Endometrial microvascular endothelial cells (primary cell): Measurements from ENCODE around the gene MRPL47. TPM values are rescaled to one million over a fixed set of nuclear protein-coding genes. Genes with fewer than 3 reads are reported as not detected.
"Not testable (repeated sequence)": the region's sequence is repeated elsewhere in the genome, so short reads cannot be mapped to it uniquely, and the experiment has no call there.

Source experiments
- in situ Hi-C: cut with HindIII; loops from 2 replicates; pipeline ENCODE4 v1.10.0; 2017; ENCODE audit warnings: low sequenced_read_pairs, low pct_unique_long_range_greater_than_20kb; ENCODE audit errors: inconsistent ontology term
- total RNA-seq: library from RNA; depleted of rRNA; stranded (reverse); fragments of >200 nt; gene quantifications from one replicate; pipeline ENCODE4 v1.2.3, GENCODE V29; 2015; ENCODE audit errors: inconsistent ontology term

MRPL47 gene
- total RNA-seq: 26.1 TPM

DNA sequence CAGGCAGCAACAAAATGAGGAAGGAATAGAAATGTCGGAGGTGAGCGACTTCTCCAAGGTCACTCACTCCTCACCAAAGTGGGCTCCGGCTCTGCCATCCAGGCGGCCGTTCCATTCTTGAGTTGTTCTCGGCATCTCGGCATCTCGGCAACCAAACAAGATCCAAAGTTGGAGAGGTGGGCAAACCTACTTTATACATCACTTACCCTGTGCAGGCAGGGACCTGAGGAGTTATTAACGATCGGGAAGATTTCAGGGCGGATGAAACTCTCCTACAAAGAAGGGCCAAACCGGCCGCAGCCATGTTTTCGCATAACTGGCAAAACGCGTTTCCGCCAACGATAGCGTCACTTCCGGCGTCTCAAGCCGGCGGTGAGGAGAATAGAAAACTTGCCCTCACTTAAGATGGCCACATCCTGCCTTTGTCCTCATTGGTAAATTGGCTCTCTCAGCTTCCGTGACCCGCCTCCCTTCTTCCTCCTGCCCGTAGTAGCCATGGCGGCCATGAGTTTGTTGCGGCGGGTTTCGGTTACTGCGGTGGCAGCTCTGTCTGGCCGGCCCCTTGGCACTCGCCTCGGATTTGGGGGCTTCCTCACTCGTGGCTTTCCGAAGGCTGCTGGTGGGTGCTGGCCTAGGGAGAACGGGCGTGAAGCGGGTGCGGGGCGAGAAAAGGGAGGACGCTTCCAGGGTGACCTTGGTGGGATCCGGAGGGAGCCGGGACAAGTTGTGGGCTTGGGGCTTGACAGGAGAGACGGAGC, at the start of gene MRPL47, which contains the start of gene NDUFB5:
Gene MRPL47, minus strand, starts transcription at position 318 of the 758 bp plus-strand sequence. Its CDS starts 14 bp downstream, at position 304.
Gene NDUFB5, plus strand, starts transcription at position 474 of the 758 bp plus-strand sequence. Its CDS starts 22 bp downstream, at position 496.
- in situ Hi-C loops: no loop called here

- in situ Hi-C loops: no loop called here
These were observed 48.8 kb upstream of the MRPL47 start for GRCh38 chr3:179653096-179653797.

DNA sequence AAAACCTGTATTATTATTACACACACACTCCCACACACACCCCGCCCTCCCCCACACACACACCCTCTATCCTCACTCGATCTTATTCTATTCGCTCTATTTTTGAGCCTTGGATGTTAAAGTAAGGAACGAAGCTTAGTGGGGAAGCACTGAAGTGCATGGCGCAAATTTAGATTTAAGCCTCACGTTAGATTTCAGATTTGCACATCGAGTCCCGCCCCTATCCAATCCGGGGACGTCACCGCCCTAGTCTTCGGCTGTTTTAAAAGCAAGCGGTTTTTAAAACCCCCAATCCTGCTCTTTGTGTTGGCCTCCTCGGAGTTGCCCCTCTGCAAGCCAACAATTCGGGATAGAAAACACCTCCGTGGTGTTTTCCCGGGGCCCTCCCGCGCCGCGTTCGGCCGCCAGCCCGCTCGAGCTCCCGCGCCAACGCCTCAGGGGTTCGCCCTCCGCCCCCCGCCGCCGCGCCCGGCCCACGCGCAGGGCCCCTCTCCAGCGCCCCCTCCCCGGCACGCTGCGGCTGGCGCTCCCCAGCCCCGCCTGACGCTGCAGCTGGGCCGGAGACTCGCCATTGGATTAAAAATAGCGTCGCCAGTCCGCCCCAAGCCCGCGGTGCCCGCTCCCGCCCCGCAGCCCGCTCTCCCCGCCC, 48.1 kb upstream of the MRPL47 start, which contains the start of gene USP13:
Gene USP13, plus strand, starts transcription at position 594 of the 649 bp plus-strand sequence. CDS start 186 bp downstream, outside the sequence.
- in situ Hi-C loops: no loop called here

DNA sequence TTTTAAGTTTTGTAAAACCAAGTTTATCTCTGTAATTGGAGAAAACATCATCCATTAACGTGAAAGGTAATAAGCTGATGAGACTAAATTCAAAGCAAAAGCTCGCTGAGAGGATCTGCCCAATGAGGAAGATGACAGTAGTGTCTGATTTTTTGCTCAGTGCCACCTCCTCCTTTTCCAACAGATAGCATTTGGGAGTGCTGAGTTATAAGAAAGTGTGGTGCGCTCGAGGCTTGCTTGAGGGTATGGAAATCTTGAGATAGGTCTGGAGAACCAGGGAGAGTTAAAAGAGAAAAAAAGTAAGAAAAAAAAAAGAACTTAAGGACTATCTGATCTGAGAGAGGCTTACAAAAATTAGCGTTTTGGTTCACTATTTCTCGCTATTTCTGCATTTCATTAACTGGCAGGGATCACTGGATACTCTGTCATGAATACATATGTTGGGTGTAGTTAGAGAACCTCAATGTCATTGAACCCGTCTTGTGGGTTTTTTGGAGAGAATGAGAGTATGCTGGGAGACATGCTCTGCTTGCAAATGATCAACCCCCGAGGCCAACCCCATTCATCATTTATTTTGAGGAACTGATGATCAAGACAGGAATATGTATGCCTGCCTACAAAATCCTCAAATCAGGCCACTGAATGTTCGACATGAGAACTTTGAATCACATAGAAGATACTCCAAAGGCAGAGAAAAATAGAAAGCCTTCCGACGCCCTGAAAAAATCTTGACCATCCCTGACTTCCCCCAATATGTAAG, 47.4 kb upstream of the MRPL47 start:
- in situ Hi-C loops: no loop called here

DNA sequence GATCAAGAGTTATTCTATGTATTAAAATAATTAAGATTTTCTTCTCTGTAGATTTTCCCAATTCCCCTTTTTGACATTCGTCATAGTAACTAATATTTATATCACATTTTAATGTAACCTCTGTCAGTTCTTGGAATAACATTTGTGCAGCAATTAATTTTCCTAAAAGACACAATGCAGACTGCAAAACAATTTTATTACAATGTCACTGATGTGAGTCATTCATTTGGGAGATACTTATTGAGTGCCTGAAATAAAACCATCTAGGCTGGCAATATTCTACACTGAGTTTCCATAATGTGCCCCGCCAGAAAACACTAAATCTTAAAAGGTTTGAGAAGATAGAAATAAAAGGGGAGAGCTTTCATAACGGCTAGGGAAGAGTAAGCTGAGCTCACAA, 41.7 kb upstream of the MRPL47 start:
- in situ Hi-C loops: no loop called here

- in situ Hi-C loops: not testable (repeated sequence)
These were observed 39.4 kb upstream of the MRPL47 start for GRCh38 chr3:179643837-179644236.

GRCh38 chr3:179642871-179643270, 38.4 kb upstream of the MRPL47 start:
- in situ Hi-C loops: no loop called here

DNA sequence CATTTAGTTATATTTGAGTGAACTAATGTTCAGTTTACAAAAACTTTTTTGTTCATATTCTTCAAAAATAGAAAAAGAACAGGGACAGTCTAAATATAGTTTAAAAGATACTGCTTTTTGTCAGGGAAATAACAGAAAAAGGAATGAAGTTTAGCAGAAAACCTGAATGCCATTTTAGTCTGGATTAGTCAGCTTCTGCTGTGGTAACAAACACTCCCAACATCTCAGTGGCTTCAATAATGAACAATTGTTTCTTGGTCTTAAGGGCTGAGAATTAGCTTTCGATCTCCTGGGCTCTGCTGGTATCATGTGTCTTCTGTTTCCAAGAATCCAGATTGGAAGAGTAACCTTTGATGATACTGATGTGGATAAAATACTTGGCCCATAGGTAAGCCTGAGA, 36.0 kb upstream of the MRPL47 start:
- in situ Hi-C loops: no loop called here

DNA sequence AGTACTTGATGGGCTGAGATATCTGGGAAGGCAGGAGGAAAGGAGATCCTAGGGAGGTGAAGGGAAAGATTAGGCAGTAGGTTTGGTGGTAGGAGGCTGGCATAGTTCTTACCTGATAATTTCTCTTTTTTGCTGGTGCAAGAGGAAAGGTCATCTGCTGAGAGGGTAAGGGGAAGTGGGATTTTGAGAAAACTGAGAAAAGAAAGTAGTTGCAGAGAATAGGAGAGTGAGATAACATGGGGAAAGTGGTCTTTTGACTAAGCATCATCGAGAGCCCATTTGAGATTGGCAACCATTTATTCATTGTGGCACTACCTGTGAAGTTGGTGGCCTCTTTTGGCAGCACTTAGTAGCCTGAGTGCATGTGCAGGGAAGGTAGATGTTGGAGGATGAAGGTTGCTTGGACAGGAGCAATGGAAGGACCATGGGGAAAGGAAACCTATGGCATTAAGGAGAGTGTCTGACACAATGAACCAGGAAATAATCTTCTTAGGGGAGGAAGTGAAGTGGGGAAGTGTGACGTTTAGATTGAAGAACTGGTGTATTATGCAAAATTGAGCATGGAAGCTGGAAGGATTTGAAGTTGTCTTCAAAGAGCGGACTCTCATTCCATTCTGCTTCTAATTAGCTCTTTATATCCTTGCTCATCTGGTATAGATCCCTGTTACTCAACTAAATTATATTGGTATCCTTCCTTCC, 26.5 kb upstream of the MRPL47 start:
- in situ Hi-C loops: no loop called here

DNA sequence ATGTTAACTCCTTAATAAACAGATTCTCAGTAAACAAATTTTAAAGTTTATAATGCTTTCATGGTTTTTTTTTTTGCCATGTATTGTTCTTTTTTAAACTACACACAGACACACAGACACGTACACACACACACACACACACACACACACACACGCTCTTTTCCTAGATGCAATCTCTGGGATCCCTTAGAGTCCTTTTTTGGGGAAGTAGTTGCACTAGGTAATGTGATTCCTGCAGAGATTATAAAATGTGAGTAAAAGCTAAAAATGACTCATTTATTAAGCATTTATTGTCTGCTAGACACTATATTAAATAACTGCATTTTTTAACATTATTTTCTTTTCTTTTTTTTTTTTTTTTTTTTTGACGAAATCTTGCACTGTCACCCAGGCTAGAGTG, 20.0 kb upstream of the MRPL47 start:
- in situ Hi-C loops: no loop called here

DNA sequence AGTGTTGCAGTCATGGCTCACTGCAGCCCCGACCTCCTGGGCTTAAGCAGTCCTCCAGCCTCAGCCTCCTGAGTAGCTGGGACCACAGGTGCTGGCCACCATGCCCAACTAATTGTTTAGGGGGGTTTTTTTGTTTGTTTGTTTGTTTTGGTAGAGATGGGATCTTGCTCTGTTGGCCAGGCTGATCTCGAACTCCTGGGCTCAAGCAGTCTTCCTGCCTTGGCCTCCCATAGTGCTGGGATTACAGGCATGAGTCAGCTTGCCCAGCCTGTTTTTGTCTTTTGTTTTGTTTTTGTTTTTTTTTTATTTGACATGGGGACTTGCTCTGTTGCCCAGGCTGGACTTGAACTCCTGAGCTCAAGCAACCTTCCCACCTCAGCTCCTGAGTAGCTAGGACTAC, 17.6 kb upstream of the MRPL47 start:
- in situ Hi-C loops: no loop called here

DNA sequence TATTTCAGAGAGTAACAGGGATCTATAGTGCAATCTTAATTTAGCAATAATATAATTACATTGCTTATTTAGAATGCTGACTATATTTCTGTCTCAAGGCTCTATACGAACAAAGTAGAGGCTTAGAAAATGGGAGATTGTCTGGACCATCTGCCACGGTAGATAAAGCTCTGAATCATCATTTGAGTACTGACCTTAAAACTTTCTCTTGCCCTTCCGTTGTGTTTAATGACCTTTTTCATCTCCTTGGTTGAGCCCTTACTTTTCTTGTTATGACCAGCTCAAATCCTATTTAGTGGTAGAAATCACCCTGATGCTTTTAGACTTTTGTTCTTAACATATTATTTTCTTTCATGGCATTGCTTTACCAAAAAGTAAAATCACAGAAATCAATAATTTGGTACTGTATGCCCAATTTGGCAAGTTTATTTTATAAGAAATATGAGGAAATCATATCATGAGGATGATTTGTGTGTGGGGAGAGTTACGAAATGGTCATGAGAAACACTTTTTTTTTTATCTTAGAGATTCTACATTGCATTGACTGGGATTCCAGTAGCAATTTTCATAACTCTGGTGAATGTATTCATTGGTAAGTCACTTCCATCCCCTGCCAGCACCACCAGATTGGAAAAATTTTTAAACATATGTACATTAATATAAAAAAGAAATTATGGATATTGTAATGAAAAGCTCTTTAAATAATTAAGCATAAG, 11.2 kb upstream of the MRPL47 start:
- in situ Hi-C loops: no loop called here

GRCh38 chr3:179613807-179614206, 9.4 kb upstream of the MRPL47 start:
- in situ Hi-C loops: no loop called here

DNA sequence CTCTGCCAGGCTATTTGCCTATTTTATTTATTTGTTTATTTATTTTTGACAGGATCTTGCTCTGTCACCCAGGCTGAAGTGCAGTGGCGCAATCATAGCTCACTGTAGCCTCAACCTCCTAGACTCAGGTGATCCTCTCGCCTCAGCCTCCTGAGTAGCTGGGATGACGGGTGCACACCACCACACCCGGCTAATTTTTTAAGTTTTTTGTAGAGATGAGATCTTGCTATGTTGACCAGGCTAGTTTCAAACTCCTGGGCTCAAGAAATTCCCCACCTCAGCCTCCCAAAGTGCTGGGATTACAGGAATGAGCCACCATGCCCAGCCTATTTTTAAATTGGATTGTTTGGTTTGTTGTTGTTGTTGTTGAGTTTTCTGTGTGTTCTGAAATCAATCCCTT, 5.6 kb upstream of the MRPL47 start:
- in situ Hi-C loops: no loop called here

DNA sequence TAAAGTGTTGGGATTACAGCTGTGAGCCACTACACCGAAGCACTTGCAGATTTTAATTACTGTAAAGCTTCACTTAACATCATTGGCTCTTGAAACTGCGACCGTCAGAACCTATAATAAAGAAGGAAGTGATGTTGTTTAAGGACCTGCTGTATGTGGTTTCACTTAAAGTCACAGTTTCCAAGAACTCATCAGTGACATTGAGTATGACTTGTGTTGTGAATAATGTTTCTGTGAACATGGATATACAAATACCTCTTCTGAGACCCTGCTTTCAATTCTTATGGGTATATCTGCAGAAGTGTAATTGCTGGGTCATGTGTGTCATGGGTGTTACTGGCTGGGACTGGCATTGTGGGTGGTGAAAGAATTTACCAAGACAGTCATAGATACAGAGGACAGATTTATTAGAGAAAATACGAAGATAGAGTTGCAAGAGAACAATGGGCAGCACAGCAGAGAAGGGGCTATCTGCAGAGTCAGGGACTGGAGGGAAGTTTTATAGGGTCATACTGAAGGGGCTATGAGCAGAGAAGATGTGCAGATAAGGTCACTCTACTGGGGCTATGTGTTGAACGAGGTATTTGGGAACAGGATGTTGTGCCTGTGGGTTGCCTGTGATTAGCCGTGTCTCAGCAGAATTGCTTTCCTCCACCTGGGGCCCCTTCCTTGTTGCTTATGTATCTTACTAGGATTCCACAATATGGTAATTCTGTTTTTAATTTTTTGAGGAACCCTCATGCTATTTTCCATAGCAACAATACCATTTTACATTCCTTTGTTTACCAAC, 4.7 kb upstream of the MRPL47 start:
- in situ Hi-C loops: no loop called here

- in situ Hi-C loops: no loop called here
These were observed 2.2 kb upstream of the MRPL47 start for GRCh38 chr3:179606534-179607085.

DNA sequence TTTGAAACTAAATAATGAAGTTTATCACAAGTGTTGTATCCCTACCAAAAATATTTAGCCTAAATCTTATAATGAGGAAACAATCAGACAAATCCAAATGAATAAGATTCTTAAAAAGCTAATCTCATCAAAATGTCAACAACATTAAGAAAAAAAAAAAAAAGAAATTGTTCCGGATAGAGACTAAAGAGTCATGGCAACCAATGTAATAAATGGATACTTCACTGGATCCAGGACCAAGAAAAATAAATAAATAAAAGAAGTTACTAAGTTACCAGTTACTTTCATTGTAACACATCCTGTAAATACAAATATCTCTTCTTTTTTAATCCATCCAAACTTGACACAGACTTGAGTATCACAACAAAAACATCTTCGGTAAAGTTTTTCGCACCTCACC, 607 bp downstream of the MRPL47 start:
- in situ Hi-C loops: no loop called here
